IPS DF 6.9 (cell line): ENCODE results near the gene CHRND.

Experiments used
- DNase-seq: peaks from one replicate; pipeline ENCODE4 v3.0.0-alpha.2; 2013; ENCODE audit warnings: low read depth, low spot score
- H3K27ac ChIP-seq: one replicate; pipeline ENCODE4 v1.5.1; 2013; ENCODE audit warnings: low read length, control low read depth
- H3K27me3 ChIP-seq: 2 replicates; pipeline ENCODE4 v1.6.1; 2013; ENCODE audit warnings: mild to moderate bottlenecking, low read length; ENCODE audit not compliant: control insufficient read depth, insufficient read depth
- H3K36me3 ChIP-seq: 2 replicates; pipeline ENCODE4 v1.6.1; 2013; ENCODE audit warnings: low read length; ENCODE audit not compliant: control insufficient read depth, insufficient read depth
- H3K4me1 ChIP-seq: 2 replicates; pipeline ENCODE4 v1.6.1; 2013; ENCODE audit warnings: low read length; ENCODE audit not compliant: control insufficient read depth, insufficient read depth
- H3K4me3 ChIP-seq: 2 replicates; pipeline ENCODE4 v1.5.1; 2013; ENCODE audit warnings: mild to moderate bottlenecking, low read length
- H3K9me3 ChIP-seq: 2 replicates; pipeline ENCODE4 v1.6.1; 2013; ENCODE audit warnings: low read length, inconsistent platforms; ENCODE audit not compliant: control insufficient read depth, insufficient read depth
- WGBS: extraction: QIAGEN DNeasy Blood & Tissue Kit; methylation state at CpG from one replicate; pipeline ENCODE4 v1.1.7; 2013; ENCODE audit warnings: mixed read lengths, missing lambda C conversion rate; ENCODE audit not compliant: insufficient read length, insufficient coverage; 5-methylcytosine and 5-hydroxymethylcytosine counted together

CHRND gene

GRCh38 chr2:232576995-232577394 lies 51.0 kb downstream of the CHRND start:
- DNase-seq = no peak
- Histone ChIP-seq H3K36me3 (peaks cover 6% of the 10 kb centered on the region; the same call in 1 of the 2 replicates), H3K27me3 (no peaks in the 10 kb centered on the region), H3K4me3 (no peak overlapping the region), H3K9me3 (no peaks in the 10 kb centered on the region), H3K4me1 (no peaks in the 10 kb centered on the region), H3K27ac (no peak overlapping the region)
- no CpG with 5 or more reads among the region's 2 CpGs for WGBS

- no CpG with 5 or more reads among the region's 2 CpGs for WGBS
- DNase-seq = no peak
- Histone ChIP-seq H3K4me3 (no peak overlapping the region), H3K9me3 (no peaks in the 10 kb centered on the region), H3K4me1 (no peaks in the 10 kb centered on the region), H3K27me3 (no peaks in the 10 kb centered on the region), H3K27ac (no peak overlapping the region), H3K36me3 (peaks cover 6% of the 10 kb centered on the region; the same call in 1 of the 2 replicates)
Observed at GRCh38 chr2:232577841-232578240, 51.9 kb downstream of the CHRND start.

GRCh38 chr2:232578626-232579025 lies 52.7 kb downstream of the CHRND start:
- Histone ChIP-seq H3K9me3 (no peaks in the 10 kb centered on the region), H3K36me3 (peaks cover 6% of the 10 kb centered on the region; the same call in 1 of the 2 replicates), H3K27ac (no peak overlapping the region), H3K27me3 (no peaks in the 10 kb centered on the region), H3K4me3 (no peak overlapping the region), H3K4me1 (no peaks in the 10 kb centered on the region)
- no peak for DNase-seq
- whole genome bisulfite sequencing = no CpG with 5 or more reads among the region's 2 CpGs

- no peaks in the 10 kb centered on the region for H3K4me1 ChIP-seq
- no peak overlapping the region for H3K27ac ChIP-seq
- H3K27me3 ChIP-seq = no peaks in the 10 kb centered on the region
- DNase-seq = no peak
- no peaks in the 10 kb centered on the region for H3K9me3 ChIP-seq
- WGBS = no CpG with 5 or more reads among the region's 6 CpGs
- peaks cover 3% of the 10 kb centered on the region; the same call in 1 of the 2 replicates for H3K36me3 ChIP-seq
- H3K4me3 ChIP-seq = no peak overlapping the region
Observed at GRCh38 chr2:232580648-232580981, 54.7 kb downstream of the CHRND start.

- Histone ChIP-seq H3K9me3 (no peaks in the 10 kb centered on the region), H3K4me3 (no peak overlapping the region), H3K27ac (no peak overlapping the region), H3K27me3 (no peaks in the 10 kb centered on the region), H3K36me3 (peaks cover 3% of the 10 kb centered on the region; the same call in 1 of the 2 replicates), H3K4me1 (no peaks in the 10 kb centered on the region)
- no peak for DNase-seq
Observed at GRCh38 chr2:232581725-232582124, 55.8 kb downstream of the CHRND start.

- DNase-seq = no peak
Observed at GRCh38 chr2:232584238-232584637, 58.3 kb downstream of the CHRND start.

More at GRCh38 chr2:232584238-232584637, 58.3 kb downstream of the CHRND start:
- Histone ChIP-seq H3K36me3 (0 out of 2 replicates have a peak, but pooled peaks cover 3% of the 10 kb centered on the region), H3K9me3 (no peaks in the 10 kb centered on the region), H3K4me1 (peaks cover 3% of the 10 kb centered on the region; the same call in 1 of the 2 replicates), H3K4me3 (no peak overlapping the region), H3K27ac (no peak overlapping the region), H3K27me3 (no peaks in the 10 kb centered on the region)
- WGBS = no CpG with 5 or more reads among the region's 6 CpGs
